Panc1 (cell line): Measurements from ENCODE around the gene KAT8. TPM values are rescaled to one million over a fixed set of nuclear protein-coding genes. Genes with fewer than 3 reads are reported as not detected.
"Not testable (repeated sequence)": the region's sequence is repeated elsewhere in the genome, so short reads cannot be mapped to it uniquely, and the experiment has no call there.

ENCODE experiments used
- ATAC-seq: fragments of 200-7000 bp; cut with Tn5 transposase; 2 replicates; pipeline ENCODE4 v1.9.1; 2020; ENCODE audit warnings: mild to moderate bottlenecking, moderate library complexity
- BruUV-seq: library from RNA; stranded (reverse); fragments of 400-500 nt; replicated peaks from 2 replicates; lab custom pipeline; 2021; lab: Mats Ljungman, UMichigan
- CTCF ChIA-PET: fragments of 300-600 bp; sonication (Branson Sonifier 250); formaldehyde crosslinking; loops from one replicate; lab custom pipeline; 2022; ENCODE audit warnings: antibody characterized with exemption; lab: Charles Lee
- POLR2A ChIA-PET: fragments of 300-600 bp; sonication (Branson Sonifier 250); formaldehyde crosslinking; loops from one replicate; lab custom pipeline; 2022; ENCODE audit warnings: antibody characterized with exemption; lab: Charles Lee
- DNase-seq: peaks from one replicate; pipeline ENCODE4 v3.0.0-alpha.2; 2010; ENCODE audit warnings: low read depth, low spot score
- H3K27ac ChIP-seq: 2 replicates; pipeline ENCODE4 v1.5.1; 2011; ENCODE audit warnings: mild to moderate bottlenecking, low read length, inconsistent platforms
- H3K27me3 ChIP-seq: fragments of 200-500 bp; sonication (Bioruptor generic); 2 replicates; pipeline ENCODE4 v1.6.0; 2014; ENCODE audit warnings: low read length, inconsistent platforms; ENCODE audit not compliant: control insufficient read depth, insufficient read depth
- H3K36me3 ChIP-seq: fragments of 200-500 bp; sonication (Bioruptor generic); 2 replicates; pipeline ENCODE4 v1.5.1; 2014; ENCODE audit warnings: inconsistent platforms, mild to moderate bottlenecking, low read length, moderate library complexity; ENCODE audit not compliant: control insufficient read depth, insufficient read depth
- H3K4me1 ChIP-seq: 2 replicates; pipeline ENCODE4 v1.5.1; 2011; ENCODE audit warnings: inconsistent platforms, mild to moderate bottlenecking, low read length, moderate library complexity; ENCODE audit not compliant: control insufficient read depth, insufficient read depth
- H3K4me3 ChIP-seq, 2 experiments: 2 replicates each; pipeline ENCODE4 v1.5.1; 2011 to 2012; ENCODE audit warnings: low read depth in 2 of 2, low read length in 2 of 2, mild to moderate bottlenecking in 2 of 2, inconsistent platforms in 1 of 2, moderate library complexity in 1 of 2
- H3K9me3 ChIP-seq: fragments of 200-500 bp; sonication (Bioruptor generic); 2 replicates; pipeline ENCODE4 v1.5.1; 2014; ENCODE audit warnings: low read depth, mild to moderate bottlenecking, inconsistent platforms, low read length, moderate library complexity; ENCODE audit not compliant: control insufficient read depth, insufficient read depth
- POLR2AphosphoS5 ChIP-seq: IDR thresholded peaks from 2 replicates; pipeline ENCODE4 v1.6.1; 2012; ENCODE audit warnings: mild to moderate bottlenecking, low read depth, low read length, moderate library complexity
- SIN3A ChIP-seq: IDR thresholded peaks from 2 replicates; pipeline ENCODE4 v1.6.1; 2012; ENCODE audit warnings: low read depth, mild to moderate bottlenecking, low read length, moderate library complexity, borderline replicate concordance; ENCODE audit not compliant: insufficient read depth
- TCF7L2 ChIP-seq: IDR thresholded peaks from 2 replicates; pipeline ENCODE4 v1.6.1; 2011; ENCODE audit warnings: mild to moderate bottlenecking, low read depth, low read length, inconsistent platforms
- in situ Hi-C: cut with HindIII; loops from 2 replicates; pipeline ENCODE4 v1.10.0; 2016; ENCODE audit warnings: low sequenced_read_pairs, low pct_unique_long_range_greater_than_20kb
- intact Hi-C: fragments of 100-400 bp; cut with micrococcal nuclease; formaldehyde crosslinking; loops from one replicate; pipeline ENCODE4 v1.10.0; 2022; ENCODE audit not compliant: unreplicated experiment
- total RNA-seq: library from RNA; stranded (reverse); gene quantifications from one replicate; pipeline ENCODE4 v1.2.1, GENCODE V29; 2021; ENCODE audit not compliant: unreplicated experiment
- TF ChIP-seq, protein P1 (sequence below), 2 experiments: IDR thresholded peaks; 2 replicates each; pipeline ENCODE4 v1.6.1; 2011 to 2012; ENCODE audit warnings: low read depth in 2 of 2, control low read depth in 1 of 2, low read length in 1 of 2, mild to moderate bottlenecking in 1 of 2, moderate library complexity in 1 of 2; ENCODE audit not compliant: insufficient read depth in 1 of 2
- TF ChIP-seq, protein P2 (sequence below): fragments of 450-650 bp; IDR thresholded peaks from 2 replicates; pipeline ENCODE4 v1.5.1; 2017; ENCODE audit warnings: mild to moderate bottlenecking

The KAT8 gene
- total RNA-seq, 1 experiment from 2014 or later = 48.3 TPM

DNA sequence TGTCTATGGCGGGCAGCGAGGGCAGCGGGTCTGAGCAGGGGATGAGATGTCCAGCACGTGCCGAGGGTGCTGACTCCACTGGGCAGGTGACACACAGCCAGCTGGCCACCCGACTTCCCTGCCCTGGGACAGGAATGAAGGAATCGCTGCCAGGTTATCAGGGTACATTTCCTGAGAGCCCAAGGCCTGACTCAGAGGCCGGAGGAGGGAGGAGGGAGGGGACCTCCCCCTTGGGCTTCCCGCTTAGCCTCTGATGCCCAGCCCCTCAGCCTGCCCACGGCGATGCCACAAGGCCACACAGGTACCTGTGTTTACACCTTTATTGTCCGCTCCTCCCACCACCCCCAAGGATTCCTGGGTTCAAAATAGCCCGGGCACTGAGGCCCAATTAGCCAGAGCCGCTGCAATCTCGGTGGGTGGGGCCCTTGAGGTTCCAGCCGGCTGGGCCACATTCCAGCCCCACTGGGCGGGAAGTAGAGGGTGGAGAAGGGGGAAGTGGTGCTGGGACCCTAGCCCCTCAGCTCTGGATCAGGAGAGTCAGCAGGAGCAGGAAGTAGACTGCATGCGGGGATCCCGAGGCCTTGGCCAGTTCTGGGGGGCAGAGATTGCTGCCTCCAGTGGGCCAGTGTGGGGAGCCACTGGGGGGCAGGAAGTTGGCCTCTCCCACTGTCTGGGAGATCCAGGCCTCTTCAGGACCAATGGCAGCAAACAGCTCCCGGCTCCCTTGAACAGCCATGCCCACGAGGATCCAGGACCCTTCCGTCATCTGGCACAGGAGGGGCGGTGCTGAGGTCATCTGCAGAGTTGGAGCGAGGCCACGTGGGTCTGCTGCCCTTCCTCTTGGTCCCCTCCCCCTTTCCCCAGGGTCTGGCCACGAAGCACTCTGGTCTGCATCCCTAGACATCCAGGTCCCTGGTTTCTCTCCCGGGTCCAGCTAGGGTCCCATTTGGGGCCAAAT is 21.4 kb downstream of the KAT8 start:
- Histone ChIP-seq H3K9me3 (no peaks in the 10 kb centered on the region), H3K36me3 (no peaks in the 10 kb centered on the region), H3K27ac (no peak overlapping the region), H3K27me3 (no peaks in the 10 kb centered on the region), H3K4me3 (no peak overlapping the region), H3K4me1 (peaks cover 16% of the 10 kb centered on the region)
- CTCF ChIA-PET = interaction anchor here (0.8 kb wide), 1 partner anchor 142 kb away, joined by 4 read pairs; no protein-coding TSS in a partner anchor
- DNase-seq (no peak), ATAC-seq (no peak)
- no TSS peak for BruUV-seq
- intact Hi-C loops = no loop called here
- TF ChIP-seq, protein P1, sequence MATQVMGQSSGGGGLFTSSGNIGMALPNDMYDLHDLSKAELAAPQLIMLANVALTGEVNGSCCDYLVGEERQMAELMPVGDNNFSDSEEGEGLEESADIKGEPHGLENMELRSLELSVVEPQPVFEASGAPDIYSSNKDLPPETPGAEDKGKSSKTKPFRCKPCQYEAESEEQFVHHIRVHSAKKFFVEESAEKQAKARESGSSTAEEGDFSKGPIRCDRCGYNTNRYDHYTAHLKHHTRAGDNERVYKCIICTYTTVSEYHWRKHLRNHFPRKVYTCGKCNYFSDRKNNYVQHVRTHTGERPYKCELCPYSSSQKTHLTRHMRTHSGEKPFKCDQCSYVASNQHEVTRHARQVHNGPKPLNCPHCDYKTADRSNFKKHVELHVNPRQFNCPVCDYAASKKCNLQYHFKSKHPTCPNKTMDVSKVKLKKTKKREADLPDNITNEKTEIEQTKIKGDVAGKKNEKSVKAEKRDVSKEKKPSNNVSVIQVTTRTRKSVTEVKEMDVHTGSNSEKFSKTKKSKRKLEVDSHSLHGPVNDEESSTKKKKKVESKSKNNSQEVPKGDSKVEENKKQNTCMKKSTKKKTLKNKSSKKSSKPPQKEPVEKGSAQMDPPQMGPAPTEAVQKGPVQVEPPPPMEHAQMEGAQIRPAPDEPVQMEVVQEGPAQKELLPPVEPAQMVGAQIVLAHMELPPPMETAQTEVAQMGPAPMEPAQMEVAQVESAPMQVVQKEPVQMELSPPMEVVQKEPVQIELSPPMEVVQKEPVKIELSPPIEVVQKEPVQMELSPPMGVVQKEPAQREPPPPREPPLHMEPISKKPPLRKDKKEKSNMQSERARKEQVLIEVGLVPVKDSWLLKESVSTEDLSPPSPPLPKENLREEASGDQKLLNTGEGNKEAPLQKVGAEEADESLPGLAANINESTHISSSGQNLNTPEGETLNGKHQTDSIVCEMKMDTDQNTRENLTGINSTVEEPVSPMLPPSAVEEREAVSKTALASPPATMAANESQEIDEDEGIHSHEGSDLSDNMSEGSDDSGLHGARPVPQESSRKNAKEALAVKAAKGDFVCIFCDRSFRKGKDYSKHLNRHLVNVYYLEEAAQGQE (IDR thresholded peaks at IDR 0.05; ENCODE audit: insufficient read depth in 1 of 2, low read depth in 2 of 2, low read length in 1 of 2) = no peak
- TF ChIP-seq TCF7L2 (no peak), SIN3A (no peak), POLR2AphosphoS5 (no peak)
- TF ChIP-seq, protein P2, sequence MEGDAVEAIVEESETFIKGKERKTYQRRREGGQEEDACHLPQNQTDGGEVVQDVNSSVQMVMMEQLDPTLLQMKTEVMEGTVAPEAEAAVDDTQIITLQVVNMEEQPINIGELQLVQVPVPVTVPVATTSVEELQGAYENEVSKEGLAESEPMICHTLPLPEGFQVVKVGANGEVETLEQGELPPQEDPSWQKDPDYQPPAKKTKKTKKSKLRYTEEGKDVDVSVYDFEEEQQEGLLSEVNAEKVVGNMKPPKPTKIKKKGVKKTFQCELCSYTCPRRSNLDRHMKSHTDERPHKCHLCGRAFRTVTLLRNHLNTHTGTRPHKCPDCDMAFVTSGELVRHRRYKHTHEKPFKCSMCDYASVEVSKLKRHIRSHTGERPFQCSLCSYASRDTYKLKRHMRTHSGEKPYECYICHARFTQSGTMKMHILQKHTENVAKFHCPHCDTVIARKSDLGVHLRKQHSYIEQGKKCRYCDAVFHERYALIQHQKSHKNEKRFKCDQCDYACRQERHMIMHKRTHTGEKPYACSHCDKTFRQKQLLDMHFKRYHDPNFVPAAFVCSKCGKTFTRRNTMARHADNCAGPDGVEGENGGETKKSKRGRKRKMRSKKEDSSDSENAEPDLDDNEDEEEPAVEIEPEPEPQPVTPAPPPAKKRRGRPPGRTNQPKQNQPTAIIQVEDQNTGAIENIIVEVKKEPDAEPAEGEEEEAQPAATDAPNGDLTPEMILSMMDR = no peak
- in situ Hi-C loops = no loop called here
- POLR2A ChIA-PET = no interaction called here

DNA sequence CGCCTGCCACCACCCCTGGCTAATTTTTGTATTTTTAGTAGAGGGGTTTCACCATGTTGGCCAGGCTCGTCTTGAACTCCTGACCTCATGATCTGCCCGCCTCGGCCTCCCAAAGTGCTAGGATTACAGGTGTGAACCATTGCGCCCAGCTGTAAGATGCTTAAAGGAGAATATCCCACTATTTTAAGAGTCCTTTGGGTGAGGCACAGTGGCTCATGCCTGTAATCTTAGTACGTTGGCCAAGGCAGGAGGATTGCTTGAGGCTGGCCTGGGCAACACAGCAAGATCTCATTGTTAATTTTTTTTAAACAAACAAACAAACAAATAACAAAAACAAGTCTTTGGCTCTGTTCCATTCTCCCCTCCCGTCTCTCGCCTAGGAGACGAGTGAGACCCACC is 23.6 kb downstream of the KAT8 start:
- BruUV-seq, POLR2A ChIA-PET, H3K4me3 ChIP-seq, ATAC-seq, H3K36me3 ChIP-seq, H3K9me3 ChIP-seq, in situ Hi-C loops, H3K27ac ChIP-seq, intact Hi-C loops, DNase-seq, CTCF ChIA-PET, H3K27me3 ChIP-seq: not testable (repeated sequence)
- peaks cover 16% of the 10 kb centered on the region for H3K4me1 ChIP-seq
